GM12878 (cell line): ENCODE data around the gene UFD1. TPM values are rescaled to one million over a fixed set of nuclear protein-coding genes. Genes with fewer than 3 reads are reported as not detected.

Source experiments
- ATAC-seq: fragments of 200-7000 bp; cut with Tn5 transposase; 3 replicates; pipeline ENCODE4 v1.9.1; 2020; ENCODE audit warnings: mild to moderate bottlenecking, moderate library complexity
- BruUV-seq: library from RNA; stranded (reverse); fragments of 400-500 nt; replicated peaks from 2 replicates; lab custom pipeline; 2021; lab: Mats Ljungman, UMichigan
- CTCF ChIA-PET: fragments of 300-600 bp; sonication (Branson Sonifier 250); formaldehyde crosslinking; extraction: SDS; loops from one replicate; lab custom pipeline; 2021; ENCODE audit warnings: inconsistent platforms; lab: Yijun Ruan, JAX
- POLR2A ChIA-PET: fragments of 350-600 bp; formaldehyde crosslinking; extraction: SDS; loops from one replicate; lab custom pipeline; 2021; ENCODE audit warnings: inconsistent platforms; lab: Charles Lee
- RAD21 ChIA-PET: fragments of 300-600 bp; sonication (Branson Sonifier 250); formaldehyde crosslinking; loops from one replicate; lab custom pipeline; 2023; ENCODE audit warnings: antibody characterized with exemption; ENCODE audit not compliant: unreplicated experiment; lab: Charles Lee
- SMC1A ChIA-PET: fragments of 300-600 bp; sonication (Branson Sonifier 250); formaldehyde crosslinking; loops from one replicate; lab custom pipeline; 2023; ENCODE audit not compliant: unreplicated experiment, uncharacterized antibody; lab: Charles Lee
- DNase-seq: peaks from one replicate; pipeline ENCODE4 v3.0.0-alpha.2; 2011; ENCODE audit warnings: low read depth, low spot score
- FAIRE-seq: peaks from 3 replicates; lab custom pipeline; 2011; peaks lifted over from hg19 to GRCh38; lab: Jason Lieb, UNC
- H2AFZ ChIP-seq: 2 replicates; pipeline ENCODE4 v1.6.0; 2011; ENCODE audit warnings: low read depth, low read length, control low read depth; ENCODE audit not compliant: control insufficient read depth
- H3K27ac ChIP-seq: 2 replicates; pipeline ENCODE4 v1.5.1; 2011; ENCODE audit warnings: control low read depth; ENCODE audit not compliant: control insufficient read depth, insufficient read depth
- H3K27me3 ChIP-seq, 2 experiments: replicated peaks in 1 of 2; 2 replicates each; pipeline versions ENCODE4 v1.6.0 to v1.6.1; 2011; ENCODE audit warnings: low read length in 1 of 2; ENCODE audit not compliant: control insufficient read depth in 2 of 2, insufficient read depth in 2 of 2
- H3K36me3 ChIP-seq, 2 experiments: 2 replicates each; pipeline ENCODE4 v1.5.1; 2011; ENCODE audit warnings: low read length in 1 of 2; ENCODE audit not compliant: control insufficient read depth in 2 of 2, insufficient read depth in 2 of 2
- H3K4me1 ChIP-seq: 2 replicates; pipeline ENCODE4 v1.6.1; 2011; ENCODE audit warnings: mild to moderate bottlenecking, low read length, moderate library complexity, mixed read lengths; ENCODE audit not compliant: control insufficient read depth, insufficient read depth
- H3K4me2 ChIP-seq: 2 replicates; pipeline ENCODE4 v1.6.0; 2011; ENCODE audit warnings: control low read depth; ENCODE audit not compliant: control insufficient read depth, insufficient read depth
- H3K4me3 ChIP-seq: fragments of 200-600 bp; sonication (generic); 2 replicates; pipeline ENCODE4 v1.5.1; 2016
- H3K79me2 ChIP-seq: 2 replicates; pipeline ENCODE4 v1.6.0; 2011; ENCODE audit warnings: low read length; ENCODE audit not compliant: control insufficient read depth, insufficient read depth
- H3K9ac ChIP-seq: 2 replicates; pipeline ENCODE4 v1.8.0; 2011; ENCODE audit warnings: low read length, control low read depth, mixed read lengths; ENCODE audit not compliant: control insufficient read depth, insufficient read depth
- H3K9me3 ChIP-seq: replicated peaks from 3 replicates; pipeline ENCODE4 v1.5.1; 2011; ENCODE audit warnings: mild to moderate bottlenecking, low read length; ENCODE audit not compliant: control insufficient read depth, insufficient read depth
- H4K20me1 ChIP-seq: 2 replicates; pipeline ENCODE4 v1.6.0; 2011; ENCODE audit not compliant: control insufficient read depth, insufficient read depth
- BACH1 ChIP-seq: fragments of 450-650 bp; IDR thresholded peaks from 2 replicates; pipeline ENCODE4 v1.6.1; 2017; ENCODE audit warnings: mild to moderate bottlenecking, borderline replicate concordance
- CHD1 ChIP-seq: IDR thresholded peaks from 2 replicates; pipeline ENCODE4 v1.6.1; 2012; ENCODE audit warnings: low read depth, low read length, improper control_type of control experiment
- CTCF ChIP-seq, 3 experiments: IDR thresholded peaks in 2 of 3; conservative IDR thresholded peaks in 1 of 3; 2 replicates each; pipeline ENCODE4 v1.5.1; 2011; ENCODE audit warnings: low read depth in 3 of 3, low read length in 3 of 3, mild to moderate bottlenecking in 3 of 3, control low read depth in 2 of 3, moderate library complexity in 2 of 3, inconsistent platforms in 1 of 3, mixed read lengths in 1 of 3; ENCODE audit not compliant: control insufficient read depth in 2 of 3, insufficient read depth in 1 of 3; ENCODE audit errors: extremely low read depth in 1 of 3
- DPF2 ChIP-seq: fragments of 450-650 bp; IDR thresholded peaks from 2 replicates; pipeline ENCODE4 v1.6.1; 2017; ENCODE audit warnings: mild to moderate bottlenecking
- EED ChIP-seq: sonication (generic); IDR thresholded peaks from 2 replicates; pipeline ENCODE4 v1.6.1; 2016; ENCODE audit warnings: antibody characterized with exemption, low read depth
- GATAD2B ChIP-seq: fragments of 450-650 bp; conservative IDR thresholded peaks from 2 replicates; pipeline ENCODE4 v1.6.1; 2017; ENCODE audit warnings: low read depth, mild to moderate bottlenecking, moderate library complexity
- IKZF2 ChIP-seq, 2 experiments: fragments of 450-650 bp; IDR thresholded peaks; 2 replicates each; pipeline ENCODE4 v1.6.1; 2017; ENCODE audit warnings: mild to moderate bottlenecking in 2 of 2, moderate library complexity in 2 of 2
- JUND ChIP-seq: IDR thresholded peaks from 2 replicates; pipeline ENCODE4 v1.6.1; 2012; ENCODE audit warnings: low read depth, mild to moderate bottlenecking, low read length, improper control_type of control experiment, moderate library complexity
- POU2F2 ChIP-seq: IDR thresholded peaks from 3 replicates; pipeline ENCODE4 v1.6.1; 2011; ENCODE audit warnings: low read depth, mild to moderate bottlenecking, low read length, borderline replicate concordance
- REST ChIP-seq: IDR thresholded peaks from 2 replicates; pipeline ENCODE4 v1.6.1; 2012; ENCODE audit warnings: mild to moderate bottlenecking, low read depth, low read length
- TCF12 ChIP-seq: IDR thresholded peaks from 2 replicates; pipeline ENCODE4 v1.6.1; 2011; ENCODE audit warnings: low read depth, mild to moderate bottlenecking, low read length
- WRNIP1 ChIP-seq: IDR thresholded peaks from 2 replicates; pipeline ENCODE4 v1.6.1; 2011; ENCODE audit warnings: low read depth, low read length, improper control_type of control experiment, borderline replicate concordance
- YY1 ChIP-seq: IDR thresholded peaks from 2 replicates; pipeline ENCODE4 v1.6.1; 2011; ENCODE audit warnings: low read depth, mild to moderate bottlenecking, low read length
- ZBED1 ChIP-seq: IDR thresholded peaks from 2 replicates; pipeline ENCODE4 v1.6.1; 2016; ENCODE audit warnings: borderline replicate concordance
- ZBTB33 ChIP-seq: fragments of 450-650 bp; IDR thresholded peaks from 2 replicates; pipeline ENCODE4 v1.6.1; 2017; ENCODE audit warnings: mild to moderate bottlenecking
- WGBS: methylation state at CpG from one replicate; pipeline ENCODE4 v1.1.6; 2016; ENCODE audit warnings: low lambda C conversion rate; ENCODE audit not compliant: insufficient replicate concordance, insufficient coverage; ENCODE audit errors: missing lambda C conversion rate; 5-methylcytosine and 5-hydroxymethylcytosine counted together
- in situ Hi-C: fragments of 300-500 bp; cut with MboI; formaldehyde crosslinking; loops from 9 replicates; pipeline ENCODE4 v1.14.3; 2018; ENCODE audit warnings: mixed read lengths
- intact Hi-C: fragments of 100-400 bp; cut with micrococcal nuclease; formaldehyde crosslinking; loops from one replicate; pipeline ENCODE4 v1.14.2; 2022; ENCODE audit not compliant: unreplicated experiment
- polyA plus RNA-seq, 11 experiments: library from polyadenylated mRNA; depleted of rRNA in 4 of 11; unstranded in 6 of 11; stranded (reverse) in 5 of 11; fragments of >200 nt; fragmentation: Nextera tagmentation in 4 of 11; fragmentation: Illumina TruSeq in 1 of 11; extraction: Ambion mirVana in 4 of 11; extraction: Trizol in 1 of 11; gene quantifications; 1 replicate in 1 of 11; 2 replicates in 10 of 11; pipeline versions ENCODE4 v1.2.1 to v1.2.3, GENCODE V29; 2011 to 2016; ENCODE audit warnings: inconsistent platforms in 2 of 11, missing spikeins in 2 of 11, low read depth in 1 of 11
- total RNA-seq, 4 experiments: library from RNA; depleted of rRNA in 3 of 4; stranded (reverse); fragments of >200 nt in 3 of 4; fragmentation: Illumina TruSeq in 1 of 4; extraction: Trizol in 1 of 4; gene quantifications; 2 replicates each; pipeline versions ENCODE4 v1.2.1 to v1.2.3, GENCODE V29; 2013 to 2021

Gene UFD1
- total and polyA plus RNA-seq, 10 of the 15 experiments (the other 5 are each of a cell fraction or from before 2014, with no cell fraction given): 67.2 to 143 (median 117) TPM

- intact Hi-C loops: no loop called here
- Histone ChIP-seq H3K9ac (no peak overlapping the region), H3K27ac (no peak overlapping the region), H2AFZ (no peak overlapping the region), H3K9me3 (no peaks in the 10 kb centered on the region), H3K4me3 (no peak overlapping the region), H4K20me1 (no peaks in the 10 kb centered on the region), H3K4me2 (no peak overlapping the region), H3K4me1 (no peaks in the 10 kb centered on the region), H3K36me3 (peaks cover 9 to 17% of the 10 kb centered on the region in 2 experiments; a peak in 3 of 4 replicates), H3K79me2 (no peaks in the 10 kb centered on the region), H3K27me3 (no peaks in the 10 kb centered on the region)
- ChIA-PET SMC1A (no interaction called here), CTCF (no interaction called here), RAD21 (no interaction called here), POLR2A (no interaction called here)
- in situ Hi-C loops: no loop called here
- 96% methylated on average over 9 of the region's 9 CpGs for WGBS
- no peak for DNase-seq
- ATAC-seq: no peak
- no peak for FAIRE-seq
- BruUV-seq: no TSS peak
- TF ChIP-seq YY1 (no peak), ZBED1 (no peak), BACH1 (no peak), REST (no peak), JUND (no peak), GATAD2B (no peak), EED (no peak), WRNIP1 (no peak), IKZF2 (IDR thresholded peaks at IDR 0.05) (no peak), CHD1 (no peak), DPF2 (no peak), ZBTB33 (no peak), TCF12 (no peak), POU2F2 (no peak), CTCF (IDR thresholded peaks at IDR 0.05 in 2 of 3, conservative IDR thresholded peaks at IDR 0.05 in 1 of 3; ENCODE audit: control insufficient read depth in 2 of 3, extremely low read depth in 1 of 3, insufficient read depth in 1 of 3, low read depth in 3 of 3, low read length in 3 of 3) (no peak)
Observed at GRCh38 chr22:19503869-19504268, 24.9 kb upstream of the UFD1 start.
